H1 (cell line): Measurements from ENCODE around the gene TP63. TPM values are rescaled to one million over a fixed set of nuclear protein-coding genes. Genes with fewer than 3 reads are reported as not detected.

ENCODE experiments used
- CHD7 ChIP-seq: fragments of 300-600 bp; sonication (generic); IDR thresholded peaks from 2 replicates; pipeline ENCODE4 v1.7.1; 2012; ENCODE audit warnings: low read length, moderate library complexity, mild to moderate bottlenecking, inconsistent platforms; ENCODE audit not compliant: insufficient replicate concordance
- polyA plus RNA-seq, 7 experiments: library from polyadenylated mRNA; depleted of rRNA in 3 of 7; stranded (reverse) in 5 of 7; unstranded in 2 of 7; fragments of >200 nt in 5 of 7; fragments of 200-250 nt in 2 of 7; gene quantifications; 1 replicate in 5 of 7; 2 replicates in 1 of 7; 4 replicates in 1 of 7; pipeline versions ENCODE4 v1.2.1 to v1.2.3, GENCODE V29; 2011 to 2013; ENCODE audit warnings: missing spikeins in 2 of 7, mixed read lengths in 2 of 7
- total RNA-seq: library from RNA; stranded (reverse); fragmentation: NEBNext Ultra II Directional; extraction: Animal tissue kit (Norgen Biotek cat#: 25700); gene quantifications from 2 replicates; pipeline ENCODE4 v1.2.1, GENCODE V29; 2021

The TP63 gene
- total and polyA plus RNA-seq, 2 of the 8 experiments (the other 6 are each of a cell fraction or from before 2014, with no cell fraction given) = not detected

- no peak for TF ChIP-seq CHD7
- TF ChIP-seq, all 59 proteins: peak for 0
Measured at GRCh38 chr3:189622629-189623028, 8.6 kb upstream of the TP63 start (continued).
